HG02970 (cell line): Measurements from ENCODE around the gene PRUNE1.
A peak's percentile ranks its signal among the peaks of the same experiment; 100 is the strongest.

Experiments
- ATAC-seq: cut with Tn5 transposase; IDR thresholded peaks from one replicate; pipeline ENCODE4 v1.9.1; 2021; ENCODE audit warnings: mild to moderate bottlenecking, moderate library complexity, moderate number of reproducible peaks; ENCODE audit not compliant: unreplicated experiment, low FRiP score

Gene PRUNE1

DNA sequence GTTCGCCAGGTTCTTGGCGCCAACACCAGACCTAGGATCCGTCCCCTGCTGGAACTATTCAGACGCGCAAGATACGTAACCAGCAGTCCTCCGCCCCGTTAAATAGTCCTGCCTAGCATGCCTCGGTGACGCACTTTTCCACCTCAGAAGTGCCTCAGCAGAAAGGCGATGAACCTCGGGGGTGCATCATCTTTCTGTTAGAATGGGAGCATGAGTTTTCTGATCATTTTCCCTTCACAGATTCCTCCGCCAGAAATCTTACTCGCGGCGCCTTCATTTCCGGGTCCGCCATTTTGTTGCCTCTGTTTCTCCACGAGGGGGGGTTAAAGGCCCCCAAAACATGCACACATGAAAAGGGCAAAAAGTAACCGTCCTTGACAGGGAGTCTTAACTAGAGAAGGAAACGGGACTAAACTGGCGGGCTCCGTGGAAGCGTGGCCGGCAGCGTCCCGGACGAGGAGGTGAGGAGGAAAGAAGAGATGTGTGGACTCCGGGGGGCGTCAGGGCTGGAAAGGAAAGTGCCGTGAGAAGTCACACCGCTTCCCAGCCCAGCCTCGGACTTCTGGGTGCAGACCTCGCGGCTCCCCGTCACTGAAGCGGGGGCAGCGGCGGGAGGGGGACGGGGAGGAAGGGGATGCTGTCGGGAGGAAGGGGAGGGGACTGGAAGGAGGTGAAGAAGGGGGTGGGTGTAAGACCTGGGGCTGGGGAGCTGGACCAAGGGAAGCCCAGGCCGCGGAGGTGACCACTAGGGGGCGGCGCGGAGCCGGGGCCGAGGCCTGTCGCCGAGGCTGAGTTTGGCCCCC, 62.4 kb downstream of the PRUNE1 start, which contains the start of gene GABPB2:
GABPB2 (plus strand) TSS at position 288 of the 803 bp plus-strand sequence. CDS start 17,429 bp downstream, outside the sequence.
- ATAC-seq = peak; percentile 78

GRCh38 chr1:151072224-151072623, 64.0 kb downstream of the PRUNE1 start:
- no peak for ATAC-seq
